RWPE2 (cell line): ENCODE results near the gene EFNA5.
"Not testable (repeated sequence)": the region's sequence is repeated elsewhere in the genome, so short reads cannot be mapped to it uniquely, and the experiment has no call there.

ENCODE experiments used
- ATAC-seq: fragments of 200-7000 bp; cut with Tn5 transposase; 3 replicates; pipeline ENCODE4 v1.9.1; 2021; ENCODE audit warnings: low read depth
- DNase-seq: peaks from one replicate; pipeline ENCODE4 v3.0.0-alpha.2; 2020; ENCODE audit warnings: low spot score
- H3K27ac ChIP-seq: fragments of 450-650 bp; 2 replicates; pipeline ENCODE4 v1.5.1; 2017; ENCODE audit warnings: mild to moderate bottlenecking; ENCODE audit not compliant: poor library complexity, severe bottlenecking
- H3K27me3 ChIP-seq: fragments of 250-450 bp; sonication (Bioruptor Pico); 2 replicates; pipeline ENCODE4 v1.5.1; 2021; ENCODE audit warnings: mild to moderate bottlenecking, moderate library complexity; ENCODE audit not compliant: insufficient read depth, poor library complexity, severe bottlenecking
- H3K36me3 ChIP-seq: fragments of 250-450 bp; sonication (Bioruptor Pico); 2 replicates; pipeline ENCODE4 v1.5.1; 2020; ENCODE audit warnings: low read depth, mild to moderate bottlenecking, moderate library complexity
- H3K4me1 ChIP-seq: fragments of 250-450 bp; sonication (Bioruptor Pico); 2 replicates; pipeline ENCODE4 v1.5.1; 2021; ENCODE audit warnings: mild to moderate bottlenecking, moderate library complexity; ENCODE audit not compliant: insufficient read depth, poor library complexity, severe bottlenecking
- H3K4me3 ChIP-seq: fragments of 250-450 bp; sonication (Bioruptor Pico); 2 replicates; pipeline ENCODE4 v1.5.1; 2021; ENCODE audit warnings: mild to moderate bottlenecking, moderate library complexity; ENCODE audit not compliant: severe bottlenecking
- H3K9me3 ChIP-seq: fragments of 250-450 bp; sonication (Bioruptor Pico); 2 replicates; pipeline ENCODE4 v1.5.1; 2021; ENCODE audit warnings: mild to moderate bottlenecking, moderate library complexity; ENCODE audit not compliant: severe bottlenecking
- CTCF ChIP-seq: fragments of 450-650 bp; IDR thresholded peaks from one replicate; pipeline ENCODE4 v1.5.1; 2017; ENCODE audit warnings: mild to moderate bottlenecking, moderate library complexity; ENCODE audit not compliant: poor library complexity, severe bottlenecking

Gene EFNA5

GRCh38 chr5:107359916-107360234 is 310.9 kb downstream of the EFNA5 start:
- peak; percentile 33 for TF ChIP-seq CTCF

GRCh38 chr5:107359033-107359915 is 311.5 kb downstream of the EFNA5 start:
- Histone ChIP-seq H3K4me1 (peaks cover 11% of the 10 kb centered on the region), H3K27me3 (no peaks in the 10 kb centered on the region), H3K9me3 (no peaks in the 10 kb centered on the region), H3K4me3 (no peak overlapping the region), H3K27ac (no peak overlapping the region), H3K36me3 (no peaks in the 10 kb centered on the region)
- ATAC-seq (peak; percentile 36; the same call in 2 of the 3 replicates), DNase-seq (no peak)
- TF ChIP-seq CTCF: no peak

More at GRCh38 chr5:107359916-107360234, 310.9 kb downstream of the EFNA5 start:
- no peak for DNase-seq
- Histone ChIP-seq H3K36me3 (no peaks in the 10 kb centered on the region), H3K4me1 (peaks cover 13% of the 10 kb centered on the region), H3K27me3 (no peaks in the 10 kb centered on the region), H3K27ac (no peak overlapping the region), H3K9me3 (no peaks in the 10 kb centered on the region), H3K4me3 (no peak overlapping the region)
- peak; percentile 14; the same call in 1 of the 3 replicates for ATAC-seq

GRCh38 chr5:107356891-107357290 is 313.8 kb downstream of the EFNA5 start:
- peaks cover 8% of the 10 kb centered on the region for H3K4me1 ChIP-seq
- no peak overlapping the region for H3K27ac ChIP-seq
- no peak overlapping the region for H3K4me3 ChIP-seq
- H3K36me3 ChIP-seq: no peaks in the 10 kb centered on the region
- TF ChIP-seq CTCF: no peak
- no peaks in the 10 kb centered on the region for H3K27me3 ChIP-seq
- DNase-seq (no peak), ATAC-seq (no peak)
- H3K9me3 ChIP-seq: no peaks in the 10 kb centered on the region

- Histone ChIP-seq H3K4me3 (no peak overlapping the region), H3K9me3 (no peaks in the 10 kb centered on the region), H3K27ac (no peak overlapping the region), H3K36me3 (no peaks in the 10 kb centered on the region), H3K27me3 (no peaks in the 10 kb centered on the region), H3K4me1 (no peaks in the 10 kb centered on the region)
- TF ChIP-seq CTCF: no peak
- DNase-seq: no peak
- ATAC-seq: no peak
Measured at GRCh38 chr5:107352576-107352975, 318.2 kb downstream of the EFNA5 start.

GRCh38 chr5:107346580-107346979 is 324.2 kb downstream of the EFNA5 start:
- not testable (repeated sequence) for ATAC-seq, H3K4me3 ChIP-seq, DNase-seq, H3K27ac ChIP-seq, H3K36me3 ChIP-seq, H3K9me3 ChIP-seq, H3K4me1 ChIP-seq, H3K27me3 ChIP-seq
